ENCODE results near the gene VAV2. TPM values are rescaled to one million over a fixed set of nuclear protein-coding genes. Genes with fewer than 3 reads are reported as not detected.

The VAV2 gene
- total and polyA plus RNA-seq, 9 of the 15 experiments (the other 6 are each of a cell fraction or from before 2014, with no cell fraction given) = 0.01 to 2.7 (median 1.0) TPM; not detected in 1

GRCh38 chr9:133874659-133875058 is 117.5 kb downstream of the VAV2 start (continued):
- TF ChIP-seq, protein P1, sequence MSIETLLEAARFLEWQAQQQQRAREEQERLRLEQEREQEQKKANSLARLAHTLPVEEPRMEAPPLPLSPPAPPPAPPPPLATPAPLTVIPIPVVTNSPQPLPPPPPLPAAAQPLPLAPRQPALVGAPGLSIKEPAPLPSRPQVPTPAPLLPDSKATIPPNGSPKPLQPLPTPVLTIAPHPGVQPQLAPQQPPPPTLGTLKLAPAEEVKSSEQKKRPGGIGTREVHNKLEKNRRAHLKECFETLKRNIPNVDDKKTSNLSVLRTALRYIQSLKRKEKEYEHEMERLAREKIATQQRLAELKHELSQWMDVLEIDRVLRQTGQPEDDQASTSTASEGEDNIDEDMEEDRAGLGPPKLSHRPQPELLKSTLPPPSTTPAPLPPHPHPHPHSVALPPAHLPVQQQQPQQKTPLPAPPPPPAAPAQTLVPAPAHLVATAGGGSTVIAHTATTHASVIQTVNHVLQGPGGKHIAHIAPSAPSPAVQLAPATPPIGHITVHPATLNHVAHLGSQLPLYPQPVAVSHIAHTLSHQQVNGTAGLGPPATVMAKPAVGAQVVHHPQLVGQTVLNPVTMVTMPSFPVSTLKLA (conservative IDR thresholded peaks at IDR 0.05) = no peak
- TF ChIP-seq ZSCAN32 (CRISPR knock-in tag; IDR thresholded peaks at IDR 0.05) (no peak), RBFOX2 (IDR thresholded peaks at IDR 0.05; ENCODE audit: low read depth, low read length) (no peak)

DNA sequence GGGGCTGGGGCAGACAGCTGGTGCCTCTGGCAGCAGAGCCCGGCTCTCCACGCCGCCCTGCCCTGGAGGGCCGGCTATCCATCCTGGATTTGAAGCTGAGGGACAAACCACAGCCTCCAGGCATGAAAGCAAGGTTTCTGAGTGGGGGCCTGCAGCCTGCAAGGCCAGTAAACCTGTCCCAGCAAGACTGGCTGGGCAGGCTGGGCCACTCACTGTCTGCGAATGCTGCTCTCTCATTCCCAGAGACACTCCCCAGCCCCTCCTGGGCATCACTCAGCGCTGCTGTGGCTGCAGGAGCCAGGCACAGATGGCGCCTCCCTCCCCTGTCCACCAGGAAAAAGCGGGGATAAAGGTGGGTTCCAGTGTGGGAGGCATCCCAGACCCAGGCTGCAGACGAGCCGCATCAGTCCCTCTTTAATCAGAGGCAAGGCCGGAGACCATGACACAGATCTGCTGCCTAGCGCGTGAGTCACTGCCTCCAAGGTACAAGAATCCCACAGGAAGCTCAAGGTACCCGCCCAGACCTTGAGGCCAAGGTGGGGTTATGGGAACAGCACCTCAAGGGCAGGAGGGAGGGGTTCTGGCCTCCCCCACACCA is 118.0 kb downstream of the VAV2 start:
- FAIRE-seq = no peak
- Histone ChIP-seq H3K9me3 (replicated peaks; ENCODE audit: control insufficient read depth, insufficient read depth, low read depth, low read length) (no peaks in the 10 kb centered on the region), H3K4me2 (ENCODE audit: insufficient read depth, low read length) (no peak overlapping the region), H3K79me2 (ENCODE audit: control insufficient read depth, insufficient read depth, low read length) (no peaks in the 10 kb centered on the region), H4K20me1 (replicated peaks; ENCODE audit: control insufficient read depth, insufficient read depth, low read length) (peaks cover 55% of the 10 kb centered on the region), H3K27me3 (ENCODE audit: control insufficient read depth in 2 of 2, insufficient read depth in 2 of 2, low read length in 2 of 2) (peaks cover 28 to 70% of the 10 kb centered on the region in 2 experiments), H3K9me1 (ENCODE audit: control insufficient read depth, insufficient read depth, low read length) (no peaks in the 10 kb centered on the region), H3K4me3 (no peak overlapping the region), H3K4me1 (replicated peaks in 1 of 2; ENCODE audit: control insufficient read depth in 2 of 2, insufficient read depth in 2 of 2, low read length in 2 of 2) (peaks cover 10% of the 10 kb centered on the region in 2 experiments), H3K9ac (ENCODE audit: insufficient read depth in 1 of 2, low read depth in 2 of 2, low read length in 2 of 2) (no peak overlapping the region; a peak in 1 of 4 replicates), H2AFZ (ENCODE audit: low read depth, low read length) (no peak overlapping the region), H3K36me3 (ENCODE audit: control insufficient read depth, insufficient read depth, low read length) (no peaks in the 10 kb centered on the region), H3K27ac (ENCODE audit: extremely low read depth, low read depth, low read length) (no peak overlapping the region)
- intact Hi-C loops (cut with micrococcal nuclease) (no loop called here), in situ Hi-C loops (cut with MboI) (no loop called here)
- 3% methylated on average over 12 of the region's 14 CpGs for WGBS (ENCODE audit: insufficient coverage, low coverage, missing lambda C conversion rate)
- ATAC-seq = no peak
- no TSS peak for BruUV-seq (replicated peaks)
- no peak for DNase-seq (ENCODE audit: extremely low read depth in 1 of 4, low spot score in 3 of 4)
- ChIA-PET CTCF (ENCODE audit: low intra/inter-chr PET ratio) (no interaction called here), POLR2A (interaction anchor here (0.6 kb wide), 1 partner anchor 24 kb away, joined by 3 read pairs; no protein-coding TSS in a partner anchor)
- TF ChIP-seq TFAM (CRISPR knock-in tag; conservative IDR thresholded peaks at IDR 0.05) (no peak), ZKSCAN1 (IDR thresholded peaks at IDR 0.05; ENCODE audit: low read depth, low read length) (no peak), ARID2 (IDR thresholded peaks at IDR 0.05) (no peak)
- TF ChIP-seq, protein P2, sequence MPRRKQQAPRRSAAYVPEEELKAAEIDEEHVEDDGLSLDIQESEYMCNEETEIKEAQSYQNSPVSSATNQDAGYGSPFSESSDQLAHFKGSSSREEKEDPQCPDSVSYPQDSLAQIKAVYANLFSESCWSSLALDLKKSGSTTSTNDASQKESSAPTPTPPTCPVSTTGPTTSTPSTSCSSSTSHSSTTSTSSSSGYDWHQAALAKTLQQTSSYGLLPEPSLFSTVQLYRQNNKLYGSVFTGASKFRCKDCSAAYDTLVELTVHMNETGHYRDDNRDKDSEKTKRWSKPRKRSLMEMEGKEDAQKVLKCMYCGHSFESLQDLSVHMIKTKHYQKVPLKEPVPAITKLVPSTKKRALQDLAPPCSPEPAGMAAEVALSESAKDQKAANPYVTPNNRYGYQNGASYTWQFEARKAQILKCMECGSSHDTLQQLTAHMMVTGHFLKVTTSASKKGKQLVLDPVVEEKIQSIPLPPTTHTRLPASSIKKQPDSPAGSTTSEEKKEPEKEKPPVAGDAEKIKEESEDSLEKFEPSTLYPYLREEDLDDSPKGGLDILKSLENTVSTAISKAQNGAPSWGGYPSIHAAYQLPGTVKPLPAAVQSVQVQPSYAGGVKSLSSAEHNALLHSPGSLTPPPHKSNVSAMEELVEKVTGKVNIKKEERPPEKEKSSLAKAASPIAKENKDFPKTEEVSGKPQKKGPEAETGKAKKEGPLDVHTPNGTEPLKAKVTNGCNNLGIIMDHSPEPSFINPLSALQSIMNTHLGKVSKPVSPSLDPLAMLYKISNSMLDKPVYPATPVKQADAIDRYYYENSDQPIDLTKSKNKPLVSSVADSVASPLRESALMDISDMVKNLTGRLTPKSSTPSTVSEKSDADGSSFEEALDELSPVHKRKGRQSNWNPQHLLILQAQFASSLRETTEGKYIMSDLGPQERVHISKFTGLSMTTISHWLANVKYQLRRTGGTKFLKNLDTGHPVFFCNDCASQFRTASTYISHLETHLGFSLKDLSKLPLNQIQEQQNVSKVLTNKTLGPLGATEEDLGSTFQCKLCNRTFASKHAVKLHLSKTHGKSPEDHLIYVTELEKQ (CRISPR knock-in tag; IDR thresholded peaks at IDR 0.05) = no peak

Measured in K562 (cell line).